ENCODE measurements around the gene DNAJA3.

DNAJA3 gene

GRCh38 chr16:4425378-4426020 lies at the start of gene DNAJA3:
DNAJA3 (plus strand) TSS chr16:4425868; CDS start chr16:4425882, 14 bp downstream.
- H3K4me3 ChIP-seq (replicated peaks; ENCODE audit: low read depth, low read length) = peak within 1 kb of the TSS; percentile 85
- peak; percentile 88 for DNase-seq (ENCODE audit: extremely low read depth, low read depth)
- TF ChIP-seq, protein P1, sequence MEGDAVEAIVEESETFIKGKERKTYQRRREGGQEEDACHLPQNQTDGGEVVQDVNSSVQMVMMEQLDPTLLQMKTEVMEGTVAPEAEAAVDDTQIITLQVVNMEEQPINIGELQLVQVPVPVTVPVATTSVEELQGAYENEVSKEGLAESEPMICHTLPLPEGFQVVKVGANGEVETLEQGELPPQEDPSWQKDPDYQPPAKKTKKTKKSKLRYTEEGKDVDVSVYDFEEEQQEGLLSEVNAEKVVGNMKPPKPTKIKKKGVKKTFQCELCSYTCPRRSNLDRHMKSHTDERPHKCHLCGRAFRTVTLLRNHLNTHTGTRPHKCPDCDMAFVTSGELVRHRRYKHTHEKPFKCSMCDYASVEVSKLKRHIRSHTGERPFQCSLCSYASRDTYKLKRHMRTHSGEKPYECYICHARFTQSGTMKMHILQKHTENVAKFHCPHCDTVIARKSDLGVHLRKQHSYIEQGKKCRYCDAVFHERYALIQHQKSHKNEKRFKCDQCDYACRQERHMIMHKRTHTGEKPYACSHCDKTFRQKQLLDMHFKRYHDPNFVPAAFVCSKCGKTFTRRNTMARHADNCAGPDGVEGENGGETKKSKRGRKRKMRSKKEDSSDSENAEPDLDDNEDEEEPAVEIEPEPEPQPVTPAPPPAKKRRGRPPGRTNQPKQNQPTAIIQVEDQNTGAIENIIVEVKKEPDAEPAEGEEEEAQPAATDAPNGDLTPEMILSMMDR (IDR thresholded peaks at IDR 0.05; ENCODE audit: low read depth, low read length, missing control alignments) = no peak

- peak overlapping the region; percentile 24 for H3K4me3 ChIP-seq (replicated peaks; ENCODE audit: low read depth, low read length)
- TF ChIP-seq, protein P1 (IDR thresholded peaks at IDR 0.05; ENCODE audit: low read depth, low read length, missing control alignments) = no peak
- no peak for DNase-seq (ENCODE audit: extremely low read depth, low read depth)
Measured at GRCh38 chr16:4376126-4376892, 49.4 kb upstream of the DNAJA3 start.

DNA sequence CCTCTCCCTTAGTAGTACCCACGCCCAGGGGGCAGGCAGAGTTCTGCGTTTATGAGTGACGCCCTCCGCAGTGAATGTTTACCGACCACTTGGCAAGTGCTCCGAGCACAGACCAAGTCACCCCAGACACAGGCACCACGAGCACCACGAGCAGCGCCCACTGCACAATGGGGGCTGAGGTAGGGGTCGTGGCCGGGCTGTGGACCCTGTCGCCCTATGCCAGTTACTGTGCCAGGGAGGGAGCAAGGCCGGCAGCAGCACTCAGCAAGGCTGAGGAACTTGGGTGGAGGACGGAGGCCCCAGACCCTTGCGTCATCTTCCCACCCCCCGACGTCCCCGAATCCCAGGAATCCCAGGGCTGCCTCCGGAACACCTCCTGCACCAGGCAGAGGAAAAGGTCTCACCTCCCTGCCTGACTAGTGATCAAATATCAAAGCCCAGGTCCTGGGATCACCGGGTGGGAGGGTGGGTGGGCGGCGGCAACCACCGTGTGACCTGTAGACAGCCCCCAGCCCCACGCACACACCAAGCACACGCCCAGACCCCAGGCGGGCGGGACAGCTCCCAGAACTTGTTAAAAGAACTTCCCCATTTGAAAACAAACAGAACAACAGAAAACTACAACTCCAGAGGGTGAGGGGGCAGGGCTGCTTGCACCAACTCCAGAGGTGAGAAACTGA lies 48.6 kb upstream of the DNAJA3 start:
- DNase-seq (ENCODE audit: extremely low read depth, low read depth) = no peak
- peak overlapping the region; percentile 24 for H3K4me3 ChIP-seq (replicated peaks; ENCODE audit: low read depth, low read length)
- TF ChIP-seq, protein P1 (IDR thresholded peaks at IDR 0.05; ENCODE audit: low read depth, low read length, missing control alignments) = no peak

GRCh38 chr16:4377573-4378154 lies 48.0 kb upstream of the DNAJA3 start:
- TF ChIP-seq, protein P1 (IDR thresholded peaks at IDR 0.05; ENCODE audit: low read depth, low read length, missing control alignments) = peak; percentile 11
- no peak for DNase-seq (ENCODE audit: extremely low read depth, low read depth)
- no peak overlapping the region for H3K4me3 ChIP-seq (replicated peaks; ENCODE audit: low read depth, low read length)

GRCh38 chr16:4378161-4378666 lies 47.5 kb upstream of the DNAJA3 start:
- TF ChIP-seq, protein P1 (IDR thresholded peaks at IDR 0.05; ENCODE audit: low read depth, low read length, missing control alignments) = no peak
- no peak for DNase-seq (ENCODE audit: extremely low read depth, low read depth)
- H3K4me3 ChIP-seq (replicated peaks; ENCODE audit: low read depth, low read length) = no peak overlapping the region

DNA sequence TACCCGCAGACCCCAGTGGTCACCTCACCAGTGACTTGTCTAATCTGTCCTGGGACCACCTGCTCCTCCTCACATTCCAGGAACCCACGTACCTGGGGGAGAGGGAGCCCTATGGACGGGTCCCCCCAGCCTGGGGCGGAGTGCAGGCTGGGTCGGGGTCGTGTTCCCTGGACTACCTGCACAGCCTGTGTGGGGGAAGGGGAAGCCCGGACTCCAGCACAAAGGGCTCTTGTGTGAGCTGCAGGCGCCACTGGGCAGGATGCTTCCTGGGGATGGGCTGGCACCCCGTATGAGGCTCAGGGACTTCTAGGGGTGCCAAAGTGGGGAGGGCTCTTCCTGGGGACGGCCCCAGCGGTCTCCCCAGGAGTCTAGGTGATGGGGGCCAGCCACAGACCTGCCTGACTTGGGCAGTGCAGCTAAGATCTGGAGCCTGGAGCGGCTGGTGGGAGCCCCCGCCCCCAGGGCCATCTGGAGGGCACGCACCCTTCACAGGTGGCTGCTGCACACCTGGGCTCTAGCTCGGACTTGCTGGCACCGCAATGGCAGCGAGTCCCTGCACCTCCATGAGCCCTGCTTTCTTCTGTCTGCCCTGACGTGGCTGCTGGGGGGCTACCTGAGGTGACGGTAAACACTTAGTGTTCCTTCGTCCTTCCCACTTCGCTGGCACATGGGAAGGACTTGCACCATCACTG lies 46.5 kb upstream of the DNAJA3 start:
- TF ChIP-seq, protein P1 (IDR thresholded peaks at IDR 0.05; ENCODE audit: low read depth, low read length, missing control alignments) = no peak
- H3K4me3 ChIP-seq (replicated peaks; ENCODE audit: low read depth, low read length) = no peak overlapping the region
- no peak for DNase-seq (ENCODE audit: extremely low read depth, low read depth)

Measured in HFF-Myc (cell line).